Astrocyte (in vitro differentiated cells and primary cell): ENCODE results near the gene TGFB3.

ENCODE experiments used
- EZH2 ChIP-seq: IDR thresholded peaks from 2 replicates; pipeline ENCODE4 v1.6.1; 2012; ENCODE audit warnings: mild to moderate bottlenecking, low read length, inconsistent platforms; ENCODE audit not compliant: insufficient read depth
- TF ChIP-seq, protein P1 (sequence below): IDR thresholded peaks from 2 replicates; pipeline ENCODE4 v1.5.1; 2011; ENCODE audit warnings: low read depth, mild to moderate bottlenecking, inconsistent platforms, low read length, moderate library complexity; ENCODE audit not compliant: insufficient read depth

DNA sequence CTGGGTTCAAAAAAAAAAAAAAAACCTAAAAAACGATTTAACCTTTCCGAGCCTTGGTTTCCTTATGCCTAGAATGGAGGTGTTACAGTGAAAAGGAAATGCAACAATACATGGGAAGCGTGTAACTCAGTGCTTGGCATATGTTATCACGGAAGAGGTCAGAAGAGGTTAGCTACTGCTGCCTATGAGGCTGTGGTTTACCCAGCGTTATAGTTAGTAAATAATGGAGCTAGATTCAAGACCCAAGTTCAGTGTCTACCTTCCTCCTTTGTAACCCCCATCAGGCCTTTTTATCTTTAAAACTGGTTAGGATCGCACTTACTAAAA lies 4.6 kb upstream of the TGFB3 start:
- TF ChIP-seq, protein P1, sequence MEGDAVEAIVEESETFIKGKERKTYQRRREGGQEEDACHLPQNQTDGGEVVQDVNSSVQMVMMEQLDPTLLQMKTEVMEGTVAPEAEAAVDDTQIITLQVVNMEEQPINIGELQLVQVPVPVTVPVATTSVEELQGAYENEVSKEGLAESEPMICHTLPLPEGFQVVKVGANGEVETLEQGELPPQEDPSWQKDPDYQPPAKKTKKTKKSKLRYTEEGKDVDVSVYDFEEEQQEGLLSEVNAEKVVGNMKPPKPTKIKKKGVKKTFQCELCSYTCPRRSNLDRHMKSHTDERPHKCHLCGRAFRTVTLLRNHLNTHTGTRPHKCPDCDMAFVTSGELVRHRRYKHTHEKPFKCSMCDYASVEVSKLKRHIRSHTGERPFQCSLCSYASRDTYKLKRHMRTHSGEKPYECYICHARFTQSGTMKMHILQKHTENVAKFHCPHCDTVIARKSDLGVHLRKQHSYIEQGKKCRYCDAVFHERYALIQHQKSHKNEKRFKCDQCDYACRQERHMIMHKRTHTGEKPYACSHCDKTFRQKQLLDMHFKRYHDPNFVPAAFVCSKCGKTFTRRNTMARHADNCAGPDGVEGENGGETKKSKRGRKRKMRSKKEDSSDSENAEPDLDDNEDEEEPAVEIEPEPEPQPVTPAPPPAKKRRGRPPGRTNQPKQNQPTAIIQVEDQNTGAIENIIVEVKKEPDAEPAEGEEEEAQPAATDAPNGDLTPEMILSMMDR = no peak
- TF ChIP-seq EZH2 = no peak
